ENCODE measurements around the gene NKX2-2. TPM values are rescaled to one million over a fixed set of nuclear protein-coding genes. Genes with fewer than 3 reads are reported as not detected.

The NKX2-2 gene
- total and polyA plus RNA-seq, 2 of the 8 experiments (the other 6 are each of a cell fraction or from before 2014, with no cell fraction given), result not detected

DNA sequence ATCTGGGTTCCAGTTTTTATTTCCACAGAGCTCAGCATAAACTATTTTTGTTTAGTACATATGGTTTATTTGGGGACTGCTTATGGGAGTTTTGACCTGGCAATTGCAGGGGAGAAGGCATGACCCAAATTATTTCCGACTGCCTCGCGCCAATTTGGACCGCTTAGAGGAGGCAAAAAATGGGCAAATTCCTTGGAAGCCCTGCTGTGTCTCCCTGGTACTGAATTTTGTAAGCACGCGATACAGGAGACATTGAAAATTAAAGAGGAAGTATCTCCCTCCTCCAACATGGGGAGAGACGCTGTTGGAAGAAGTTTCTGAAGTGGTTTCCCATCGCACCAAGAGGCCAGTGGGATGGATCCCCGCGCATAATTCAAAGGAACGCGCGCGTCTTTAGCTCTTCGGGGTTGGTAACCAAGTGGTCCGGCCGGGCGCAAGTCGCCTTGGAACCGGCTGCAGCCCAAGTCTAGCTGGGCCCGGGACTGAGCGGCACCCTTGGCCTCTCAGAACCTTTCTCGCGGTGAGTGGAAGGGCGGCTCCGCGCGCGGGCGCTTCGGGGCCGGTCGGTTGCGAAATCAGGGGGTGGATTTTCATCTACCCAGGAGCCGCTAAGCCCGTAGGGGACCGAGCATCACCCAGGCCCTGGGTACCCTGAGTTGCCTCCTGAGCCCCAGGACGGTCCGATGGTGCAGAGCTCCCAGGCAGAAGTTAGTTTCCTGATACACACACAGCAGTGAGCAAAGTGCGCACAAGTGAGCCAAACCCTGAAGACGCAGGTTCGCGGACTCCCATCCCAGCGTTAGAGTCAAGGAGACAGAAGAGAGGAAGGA, 6.2 kb downstream of the NKX2-2 start:
- Histone ChIP-seq H4K5ac (ENCODE audit: insufficient read length, low read depth, low read length) (no peak overlapping the region), H2AFZ (ENCODE audit: low read length) (no peak overlapping the region), H4K8ac (ENCODE audit: extremely low read depth, insufficient read depth, low read length) (no peak overlapping the region; the same call in 1 of the 2 replicates), H2BK12ac (ENCODE audit: low read depth, low read length) (peak overlapping the region; percentile 60; the same call in 1 of the 2 replicates), H3K4me1 (replicated peaks in 1 of 4; ENCODE audit: control insufficient read depth in 3 of 4, insufficient read depth in 4 of 4, low read length in 3 of 4) (peaks cover 6 to 40% (median 17%) of the 10 kb centered on the region in 4 experiments; a peak in 6 of 7 replicates), H4K91ac (replicated peaks; ENCODE audit: insufficient read length, low read length) (no peak overlapping the region), H3K9me3 (ENCODE audit: insufficient read depth in 2 of 2, low read depth in 1 of 2, low read length in 1 of 2) (no peaks in the 10 kb centered on the region), H3K23me2 (ENCODE audit: low read depth, low read length) (peaks cover 6% of the 10 kb centered on the region; the same call in 1 of the 2 replicates), H2BK5ac (ENCODE audit: low read depth, low read length) (no peak overlapping the region), H3K14ac (ENCODE audit: insufficient read length) (no peak overlapping the region), H3K36me3 (ENCODE audit: control insufficient read depth in 2 of 4, insufficient read depth in 4 of 4, low read length in 3 of 4) (peaks cover 0 to 4% (median 0%) of the 10 kb centered on the region in 4 experiments; a peak in 1 of 8 replicates), H3K79me2 (ENCODE audit: control insufficient read depth in 1 of 2, insufficient read depth in 2 of 2, low read length in 2 of 2) (no peaks in the 10 kb centered on the region), H2AK5ac (ENCODE audit: low read depth, low read length) (no peak overlapping the region), H3K9ac (replicated peaks in 1 of 4; ENCODE audit: extremely low read depth in 1 of 4, low read depth in 3 of 4, low read length in 3 of 4) (no peak overlapping the region), H2BK15ac (ENCODE audit: low read length) (no peak overlapping the region), H3K4me2 (ENCODE audit: insufficient read depth in 1 of 2, low read depth in 2 of 2, low read length in 2 of 2) (peak overlapping the region in 1 of 2 experiments; percentile 65; a peak in 1 of 4 replicates), H2BK20ac (ENCODE audit: low read length) (no peak overlapping the region), H3K56ac (replicated peaks; ENCODE audit: insufficient read length, low read depth, low read length) (no peak overlapping the region), H2BK120ac (replicated peaks; ENCODE audit: low read depth, low read length) (no peak overlapping the region), H3K27ac (ENCODE audit: low read depth, low read length) (no peak overlapping the region), H3K27me3 (replicated peaks in 1 of 4; ENCODE audit: control insufficient read depth in 3 of 4, extremely low read depth in 1 of 4, insufficient read depth in 3 of 4, low read length in 3 of 4) (peaks cover 67 to 91% (median 82%) of the 10 kb centered on the region in 4 experiments), H3K23ac (ENCODE audit: insufficient read length) (no peak overlapping the region), H3K18ac (ENCODE audit: extremely low read depth, low read length) (no peak overlapping the region), H4K20me1 (replicated peaks in 1 of 2; ENCODE audit: control insufficient read depth in 1 of 2, insufficient read depth in 2 of 2, low read length in 2 of 2) (peaks cover 11 to 26% of the 10 kb centered on the region in 2 experiments), H3K4me3 (ENCODE audit: extremely low read depth in 1 of 4, insufficient read depth in 2 of 4, low read depth in 3 of 4, low read length in 4 of 4) (peak overlapping the region in 1 of 4 experiments; percentile 28; a peak in 1 of 8 replicates), H3K4ac (replicated peaks; ENCODE audit: insufficient read length, low read depth, low read length) (no peak overlapping the region), H3K79me1 (ENCODE audit: low read depth, low read length) (no peaks in the 10 kb centered on the region)
- CTCF ChIA-PET (ENCODE audit: partially characterized antibody), result interaction anchor here (0.7 to 7.1 kb wide), 12 partner anchors 10 to 1273 kb away, joined by 3 to 90 read pairs (median 10); no protein-coding TSS in a partner anchor
- POLR2A ChIA-PET (ENCODE audit: partially characterized antibody), result interaction anchor here (2.9 kb wide), 1 partner anchor 10 kb away, joined by 12 read pairs; no protein-coding TSS in a partner anchor
- peak in 1 of 2 experiments; percentile 49 for DNase-seq (ENCODE audit: low read depth in 1 of 2, low spot score in 2 of 2)
- WGBS, 2 experiments (ENCODE audit: extremely low coverage in 1 of 2, insufficient coverage in 1 of 2, insufficient read length in 1 of 2, insufficient replicate concordance in 2 of 2, low coverage in 1 of 2, low lambda C conversion rate in 2 of 2, missing lambda C conversion rate in 1 of 2), result 13% methylated on average over 44 of the region's 44 CpGs; no CpG with 5 or more reads in 1 of the 2 experiments
- no peak for FAIRE-seq
- no peak for TF ChIP-seq SP2 (IDR thresholded peaks at IDR 0.05; ENCODE audit: low read length)
- peak; percentile 98 for TF ChIP-seq SUZ12 (IDR thresholded peaks at IDR 0.05; ENCODE audit: low read length)
- no peak for TF ChIP-seq ZNF274 (IDR thresholded peaks at IDR 0.05; ENCODE audit: borderline replicate concordance, extremely low read depth, low read length)
- TF ChIP-seq GTF2F1 (IDR thresholded peaks at IDR 0.05; ENCODE audit: borderline replicate concordance, low read depth, low read length), result no peak
- TF ChIP-seq BCL11A (IDR thresholded peaks at IDR 0.05; ENCODE audit: low read depth in 2 of 2, low read length in 2 of 2), result no peak
- TF ChIP-seq CEBPB (IDR thresholded peaks at IDR 0.05; ENCODE audit: low read depth, low read length), result peak; percentile 65
- no peak for TF ChIP-seq KDM4A (IDR thresholded peaks at IDR 0.05; ENCODE audit: low read depth, low read length, severe bottlenecking)
- TF ChIP-seq, protein P1, sequence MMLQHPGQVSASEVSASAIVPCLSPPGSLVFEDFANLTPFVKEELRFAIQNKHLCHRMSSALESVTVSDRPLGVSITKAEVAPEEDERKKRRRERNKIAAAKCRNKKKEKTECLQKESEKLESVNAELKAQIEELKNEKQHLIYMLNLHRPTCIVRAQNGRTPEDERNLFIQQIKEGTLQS (IDR thresholded peaks at IDR 0.05; ENCODE audit: insufficient read depth, low read depth, low read length), result no peak
